ENCODE data around the gene LIPI.

DNA sequence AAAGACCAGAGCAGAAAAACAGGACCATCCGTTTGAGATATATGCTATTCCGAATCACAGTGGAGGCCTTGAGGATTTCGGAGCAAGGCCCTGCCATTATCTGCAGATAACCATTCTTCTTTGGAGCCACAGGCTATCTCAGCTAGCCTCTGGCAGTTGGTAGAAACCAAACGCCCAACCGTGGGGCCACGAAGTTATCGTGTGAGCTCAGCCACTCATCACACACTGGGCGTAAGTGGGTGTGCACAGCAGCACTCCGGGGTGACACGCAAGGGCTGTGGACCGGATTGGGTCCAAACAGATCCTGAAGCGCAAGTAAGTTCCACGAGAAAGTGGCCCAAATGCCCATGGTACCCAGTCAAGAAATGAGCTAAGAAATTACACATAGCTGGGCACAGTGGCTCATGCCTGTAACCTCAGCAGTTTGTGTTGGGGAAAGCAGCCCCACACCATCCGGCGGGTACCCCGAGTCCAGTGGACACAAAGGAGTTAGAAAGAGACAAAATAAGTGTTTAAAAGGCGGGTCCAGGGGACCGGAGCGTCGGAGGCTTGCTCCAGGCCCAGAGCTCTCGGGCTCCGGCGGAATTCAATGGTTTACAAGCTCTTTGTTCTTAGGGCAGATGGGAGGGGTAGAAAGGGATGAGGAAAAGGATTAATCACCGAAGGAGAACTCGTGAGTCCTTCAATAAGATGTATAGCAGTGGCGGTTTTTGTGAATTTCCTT is 130.6 kb downstream of the LIPI start:
- no peak for TF ChIP-seq CTCF (IDR thresholded peaks at IDR 0.05)
- no peak for TF ChIP-seq POLR2A (IDR thresholded peaks at IDR 0.05; ENCODE audit: low read depth)
- no peak for TF ChIP-seq EP300 (IDR thresholded peaks at IDR 0.05)

Measured in esophagus muscularis mucosa (tissue), 4 donors.